Activated CD4-positive, alpha-beta T cell treated with anti-CD3 and anti-CD28 coated beads for 36 hours (primary cell): ENCODE data around the gene SLC17A1. TPM values are rescaled to one million over a fixed set of nuclear protein-coding genes. Genes with fewer than 3 reads are reported as not detected.
"Not testable (repeated sequence)": the region's sequence is repeated elsewhere in the genome, so short reads cannot be mapped to it uniquely, and the experiment has no call there.

ENCODE experiments used
- ATAC-seq: fragments of 200-7000 bp; cut with Tn5 transposase; one replicate; pipeline ENCODE4 v1.10.0; 2021; ENCODE audit warnings: mild to moderate bottlenecking, moderate library complexity
- CTCF ChIA-PET: fragments of 350-600 bp; sonication (Branson Sonifier 250); formaldehyde crosslinking; loops from one replicate; lab custom pipeline; 2021; ENCODE audit warnings: antibody characterized with exemption; lab: Charles Lee
- POLR2A ChIA-PET: fragments of 350-600 bp; sonication (Branson Sonifier 250); formaldehyde crosslinking; loops from one replicate; lab custom pipeline; 2021; ENCODE audit warnings: antibody characterized with exemption, inconsistent platforms; lab: Charles Lee
- DNase-seq: peaks from one replicate; pipeline ENCODE4 v3.0.0-alpha.2; 2020
- H3K27ac Mint-ChIP-seq: one replicate; pipeline ENCODE4 v1.8.0; 2021; ENCODE audit warnings: mixed read lengths
- H3K27me3 Mint-ChIP-seq: one replicate; pipeline ENCODE4 v1.8.0; 2021; ENCODE audit warnings: mixed read lengths
- H3K36me3 Mint-ChIP-seq: one replicate; pipeline ENCODE4 v1.8.0; 2021; ENCODE audit warnings: low read depth, mixed read lengths
- H3K4me1 Mint-ChIP-seq: one replicate; pipeline ENCODE4 v1.8.0; 2021; ENCODE audit warnings: mixed read lengths
- H3K4me3 Mint-ChIP-seq: one replicate; pipeline ENCODE4 v1.8.0; 2021; ENCODE audit warnings: mild to moderate bottlenecking, moderate library complexity, mixed read lengths
- H3K9me3 Mint-ChIP-seq: one replicate; pipeline ENCODE4 v1.8.0; 2021; ENCODE audit warnings: low read depth, mixed read lengths
- intact Hi-C, 2 experiments: fragments of 100-400 bp; cut with DNase I in 1 of 2; cut with micrococcal nuclease in 1 of 2; formaldehyde crosslinking; loops; one replicate each; pipeline versions ENCODE4 v1.14.2 to v1.15.1; 2022 to 2024; cut with DNase I, micrococcal nuclease
- total RNA-seq, 2 experiments: library from RNA; stranded (reverse); gene quantifications; one replicate each; pipeline ENCODE4 v1.2.3, GENCODE V29; 2021

Gene SLC17A1
- total RNA-seq, 2 experiments from 2014 or later = 0.09 TPM; not detected in 1

- ChIA-PET CTCF (interaction anchor here (0.7 to 1.7 kb wide), 3 partner anchors 11 to 540 kb away, joined by 3 to 4 read pairs (median 3); no protein-coding TSS in a partner anchor), POLR2A (no interaction called here)
- H3K4me1 Mint-ChIP-seq = no peaks in the 10 kb centered on the region
- no peak overlapping the region for H3K27ac Mint-ChIP-seq
- no peak for ATAC-seq
- H3K36me3 Mint-ChIP-seq = no peaks in the 10 kb centered on the region
- intact Hi-C loops = no loop called here
- H3K27me3 Mint-ChIP-seq = peaks cover 15% of the 10 kb centered on the region
- H3K4me3 Mint-ChIP-seq = no peak overlapping the region
- H3K9me3 Mint-ChIP-seq = no peaks in the 10 kb centered on the region
- no peak for DNase-seq
Measured at GRCh38 chr6:25756382-25757363, 75.2 kb downstream of the SLC17A1 start.

GRCh38 chr6:25755483-25755882 is 76.4 kb downstream of the SLC17A1 start:
- Mint-ChIP-seq H3K36me3 (no peaks in the 10 kb centered on the region), H3K9me3 (no peaks in the 10 kb centered on the region), H3K4me3 (no peak overlapping the region), H3K27ac (no peak overlapping the region), H3K4me1 (no peaks in the 10 kb centered on the region), H3K27me3 (peaks cover 15% of the 10 kb centered on the region)
- no peak for DNase-seq
- intact Hi-C loops = no loop called here
- POLR2A ChIA-PET = no interaction called here
- CTCF ChIA-PET = interaction anchor here (1.1 kb wide), 1 partner anchor 11 kb away, joined by 3 read pairs; no protein-coding TSS in a partner anchor
- ATAC-seq = no peak

GRCh38 chr6:25754535-25754934 is 77.3 kb downstream of the SLC17A1 start, which contains the start of gene SLC17A4:
SLC17A4 (plus strand) TSS chr6:25754742; CDS start chr6:25761963, 7,221 bp downstream.
- CTCF ChIA-PET = interaction anchor here (1.1 kb wide), 1 partner anchor 10 kb away, joined by 3 read pairs; no protein-coding TSS in a partner anchor
- intact Hi-C loops = no loop called here

GRCh38 chr6:25753079-25753478 is 78.8 kb downstream of the SLC17A1 start:
- Mint-ChIP-seq H3K4me1 (no peaks in the 10 kb centered on the region), H3K9me3 (no peaks in the 10 kb centered on the region)

More at GRCh38 chr6:25754535-25754934, 77.3 kb downstream of the SLC17A1 start, which contains the start of gene SLC17A4:
- DNase-seq (no peak), ATAC-seq (no peak)
- Mint-ChIP-seq H3K4me1 (no peaks in the 10 kb centered on the region), H3K9me3 (no peaks in the 10 kb centered on the region), H3K27me3 (peaks cover 15% of the 10 kb centered on the region), H3K27ac (no peak within 1 kb of the TSS), H3K4me3 (no peak within 1 kb of the TSS), H3K36me3 (no peaks in the 10 kb centered on the region)
- POLR2A ChIA-PET = no interaction called here

GRCh38 chr6:25750906-25751305 is 80.9 kb downstream of the SLC17A1 start:
- Mint-ChIP-seq H3K4me1 (no peaks in the 10 kb centered on the region), H3K9me3 (no peaks in the 10 kb centered on the region), H3K27ac (no peak overlapping the region), H3K4me3 (no peak overlapping the region), H3K27me3 (peaks cover 5% of the 10 kb centered on the region), H3K36me3 (no peaks in the 10 kb centered on the region)
- no peak for ATAC-seq
- DNase-seq = no peak
- ChIA-PET CTCF (interaction anchor here (0.8 to 1.3 kb wide), 2 partner anchors 31 to 131 kb away, joined by 3 read pairs; no protein-coding TSS in a partner anchor), POLR2A (no interaction called here)
- intact Hi-C loops = no loop called here

More at GRCh38 chr6:25753079-25753478, 78.8 kb downstream of the SLC17A1 start:
- DNase-seq (no peak), ATAC-seq (no peak)
- Mint-ChIP-seq H3K36me3 (no peaks in the 10 kb centered on the region), H3K27me3 (peaks cover 10% of the 10 kb centered on the region), H3K27ac (no peak overlapping the region), H3K4me3 (no peak overlapping the region)
- intact Hi-C loops = no loop called here
- POLR2A ChIA-PET = no interaction called here
- CTCF ChIA-PET = interaction anchor here (1.3 kb wide), 1 partner anchor 12 kb away, joined by 4 read pairs; no protein-coding TSS in a partner anchor

GRCh38 chr6:25749837-25750236 is 82.0 kb downstream of the SLC17A1 start:
- Mint-ChIP-seq H3K27me3 (peaks cover 5% of the 10 kb centered on the region), H3K27ac (no peak overlapping the region), H3K4me3 (no peak overlapping the region), H3K36me3 (no peaks in the 10 kb centered on the region), H3K9me3 (no peaks in the 10 kb centered on the region), H3K4me1 (no peaks in the 10 kb centered on the region)
- ATAC-seq = no peak
- no peak for DNase-seq
- intact Hi-C loops = no loop called here
- POLR2A ChIA-PET = no interaction called here
- CTCF ChIA-PET = interaction anchor here (1.0 to 1.2 kb wide), 2 partner anchors 10 to 11 kb away, joined by 3 to 4 read pairs; no protein-coding TSS in a partner anchor

GRCh38 chr6:25748601-25749517 is 83.0 kb downstream of the SLC17A1 start:
- H3K9me3 Mint-ChIP-seq, H3K4me3 Mint-ChIP-seq, H3K27me3 Mint-ChIP-seq, H3K27ac Mint-ChIP-seq, H3K36me3 Mint-ChIP-seq, ATAC-seq, H3K4me1 Mint-ChIP-seq, POLR2A ChIA-PET, DNase-seq, intact Hi-C loops: not testable (repeated sequence)
- CTCF ChIA-PET = interaction anchor here (1.2 kb wide), 1 partner anchor 9 kb away, joined by 3 read pairs; no protein-coding TSS in a partner anchor

- H3K4me1 Mint-ChIP-seq = no peaks in the 10 kb centered on the region
- ATAC-seq (no peak), DNase-seq (no peak)
- ChIA-PET POLR2A (no interaction called here), CTCF (no interaction called here)
- H3K4me3 Mint-ChIP-seq = no peak overlapping the region
- intact Hi-C loops = no loop called here
- no peak overlapping the region for H3K27ac Mint-ChIP-seq
- H3K9me3 Mint-ChIP-seq = no peaks in the 10 kb centered on the region
- no peaks in the 10 kb centered on the region for H3K36me3 Mint-ChIP-seq
- H3K27me3 Mint-ChIP-seq = peaks cover 2% of the 10 kb centered on the region
Measured at GRCh38 chr6:25748049-25748448, 83.8 kb downstream of the SLC17A1 start.

- ATAC-seq (no peak), DNase-seq (no peak)
- Mint-ChIP-seq H3K4me3 (no peak overlapping the region), H3K4me1 (no peaks in the 10 kb centered on the region), H3K9me3 (no peaks in the 10 kb centered on the region), H3K27ac (no peak overlapping the region), H3K27me3 (peaks cover 2% of the 10 kb centered on the region), H3K36me3 (no peaks in the 10 kb centered on the region)
- intact Hi-C loops = no loop called here
- POLR2A ChIA-PET = no interaction called here
- CTCF ChIA-PET = interaction anchor here (0.7 to 2.2 kb wide), 2 partner anchors 28 to 254 kb away, joined by 3 to 7 read pairs; no protein-coding TSS in a partner anchor
Measured at GRCh38 chr6:25747477-25747876, 84.4 kb downstream of the SLC17A1 start.

GRCh38 chr6:25746968-25747367 is 84.9 kb downstream of the SLC17A1 start:
- ATAC-seq = no peak
- Mint-ChIP-seq H3K36me3 (no peaks in the 10 kb centered on the region), H3K27ac (no peak overlapping the region), H3K9me3 (no peaks in the 10 kb centered on the region), H3K4me1 (no peaks in the 10 kb centered on the region), H3K4me3 (no peak overlapping the region), H3K27me3 (peaks cover 2% of the 10 kb centered on the region)
- intact Hi-C loops = no loop called here
- CTCF ChIA-PET = interaction anchor here (0.7 to 2.2 kb wide), 3 partner anchors 27 to 257 kb away, joined by 3 to 7 read pairs (median 3); no protein-coding TSS in a partner anchor
- POLR2A ChIA-PET = no interaction called here
- DNase-seq = no peak
